GM12878 (cell line): ENCODE measurements around the gene CBLB. TPM values are rescaled to one million over a fixed set of nuclear protein-coding genes. Genes with fewer than 3 reads are reported as not detected.

Experiments used
- ATAC-seq: fragments of 200-7000 bp; cut with Tn5 transposase; 3 replicates; pipeline ENCODE4 v1.9.1; 2020; ENCODE audit warnings: mild to moderate bottlenecking, moderate library complexity
- BruUV-seq: library from RNA; stranded (reverse); fragments of 400-500 nt; replicated peaks from 2 replicates; lab custom pipeline; 2021; lab: Mats Ljungman, UMichigan
- CTCF ChIA-PET: fragments of 300-600 bp; sonication (Branson Sonifier 250); formaldehyde crosslinking; extraction: SDS; loops from one replicate; lab custom pipeline; 2021; ENCODE audit warnings: inconsistent platforms; lab: Yijun Ruan, JAX
- POLR2A ChIA-PET: fragments of 350-600 bp; formaldehyde crosslinking; extraction: SDS; loops from one replicate; lab custom pipeline; 2021; ENCODE audit warnings: inconsistent platforms; lab: Charles Lee
- RAD21 ChIA-PET: fragments of 300-600 bp; sonication (Branson Sonifier 250); formaldehyde crosslinking; loops from one replicate; lab custom pipeline; 2023; ENCODE audit warnings: antibody characterized with exemption; ENCODE audit not compliant: unreplicated experiment; lab: Charles Lee
- SMC1A ChIA-PET: fragments of 300-600 bp; sonication (Branson Sonifier 250); formaldehyde crosslinking; loops from one replicate; lab custom pipeline; 2023; ENCODE audit not compliant: unreplicated experiment, uncharacterized antibody; lab: Charles Lee
- DNase-seq: peaks from one replicate; pipeline ENCODE4 v3.0.0-alpha.2; 2011; ENCODE audit warnings: low read depth, low spot score
- FAIRE-seq: peaks from 3 replicates; lab custom pipeline; 2011; peaks lifted over from hg19 to GRCh38; lab: Jason Lieb, UNC
- H2AFZ ChIP-seq: 2 replicates; pipeline ENCODE4 v1.6.0; 2011; ENCODE audit warnings: low read depth, low read length, control low read depth; ENCODE audit not compliant: control insufficient read depth
- H3K27ac ChIP-seq: 2 replicates; pipeline ENCODE4 v1.5.1; 2011; ENCODE audit warnings: control low read depth; ENCODE audit not compliant: control insufficient read depth, insufficient read depth
- H3K27me3 ChIP-seq, 2 experiments: replicated peaks in 1 of 2; 2 replicates each; pipeline versions ENCODE4 v1.6.0 to v1.6.1; 2011; ENCODE audit warnings: low read length in 1 of 2; ENCODE audit not compliant: control insufficient read depth in 2 of 2, insufficient read depth in 2 of 2
- H3K36me3 ChIP-seq, 2 experiments: 2 replicates each; pipeline ENCODE4 v1.5.1; 2011; ENCODE audit warnings: low read length in 1 of 2; ENCODE audit not compliant: control insufficient read depth in 2 of 2, insufficient read depth in 2 of 2
- H3K4me1 ChIP-seq: 2 replicates; pipeline ENCODE4 v1.6.1; 2011; ENCODE audit warnings: mild to moderate bottlenecking, low read length, moderate library complexity, mixed read lengths; ENCODE audit not compliant: control insufficient read depth, insufficient read depth
- H3K4me2 ChIP-seq: 2 replicates; pipeline ENCODE4 v1.6.0; 2011; ENCODE audit warnings: control low read depth; ENCODE audit not compliant: control insufficient read depth, insufficient read depth
- H3K4me3 ChIP-seq: fragments of 200-600 bp; sonication (generic); 2 replicates; pipeline ENCODE4 v1.5.1; 2016
- H3K79me2 ChIP-seq: 2 replicates; pipeline ENCODE4 v1.6.0; 2011; ENCODE audit warnings: low read length; ENCODE audit not compliant: control insufficient read depth, insufficient read depth
- H3K9ac ChIP-seq: 2 replicates; pipeline ENCODE4 v1.8.0; 2011; ENCODE audit warnings: low read length, control low read depth, mixed read lengths; ENCODE audit not compliant: control insufficient read depth, insufficient read depth
- H3K9me3 ChIP-seq: replicated peaks from 3 replicates; pipeline ENCODE4 v1.5.1; 2011; ENCODE audit warnings: mild to moderate bottlenecking, low read length; ENCODE audit not compliant: control insufficient read depth, insufficient read depth
- H4K20me1 ChIP-seq: 2 replicates; pipeline ENCODE4 v1.6.0; 2011; ENCODE audit not compliant: control insufficient read depth, insufficient read depth
- BHLHE40 ChIP-seq, 2 experiments: fragments of 450-650 bp in 1 of 2; IDR thresholded peaks; 2 replicates each; pipeline ENCODE4 v1.6.1; 2011 to 2017; ENCODE audit warnings: low read depth in 2 of 2, borderline replicate concordance in 1 of 2, improper control_type of control experiment in 1 of 2, low read length in 1 of 2, mild to moderate bottlenecking in 1 of 2
- CEBPB ChIP-seq, 2 experiments: fragments of 150-350 bp in 1 of 2; IDR thresholded peaks; 2 replicates each; pipeline ENCODE4 v1.6.1; 2012 to 2014; ENCODE audit warnings: low read depth in 2 of 2, low read length in 2 of 2, borderline replicate concordance in 1 of 2, inconsistent platforms in 1 of 2
- HCFC1 ChIP-seq: fragments of 150-350 bp; IDR thresholded peaks from 2 replicates; pipeline ENCODE4 v1.6.1; 2014; ENCODE audit warnings: low read length
- IRF4 ChIP-seq: IDR thresholded peaks from 2 replicates; pipeline ENCODE4 v1.6.1; 2011; ENCODE audit warnings: low read depth, low read length
- KLF5 ChIP-seq: fragments of 450-650 bp; IDR thresholded peaks from 2 replicates; pipeline ENCODE4 v1.6.1; 2014; ENCODE audit warnings: mild to moderate bottlenecking; ENCODE audit not compliant: partially characterized antibody
- NFIC ChIP-seq: IDR thresholded peaks from 2 replicates; pipeline ENCODE4 v1.6.1; 2012; ENCODE audit warnings: low read depth, mild to moderate bottlenecking, inconsistent platforms, low read length, moderate library complexity
- NKRF ChIP-seq: fragments of 450-650 bp; conservative IDR thresholded peaks from 2 replicates; pipeline ENCODE4 v1.6.1; 2017; ENCODE audit warnings: mild to moderate bottlenecking, moderate library complexity
- NR2C2 ChIP-seq: IDR thresholded peaks from 2 replicates; pipeline ENCODE4 v1.6.1; 2011; ENCODE audit warnings: borderline replicate concordance, low read depth; ENCODE audit not compliant: control insufficient read depth, insufficient read length
- POLR2A ChIP-seq: IDR thresholded peaks from 2 replicates; pipeline ENCODE4 v1.6.1; 2011; ENCODE audit warnings: low read depth, mild to moderate bottlenecking, low read length
- POU2F2 ChIP-seq: IDR thresholded peaks from 3 replicates; pipeline ENCODE4 v1.6.1; 2011; ENCODE audit warnings: low read depth, mild to moderate bottlenecking, low read length, borderline replicate concordance
- RFX5 ChIP-seq: IDR thresholded peaks from 2 replicates; pipeline ENCODE4 v1.6.1; 2011; ENCODE audit warnings: low read depth, low read length, improper control_type of control experiment
- ZNF24 ChIP-seq: fragments of 450-650 bp; IDR thresholded peaks from 2 replicates; pipeline ENCODE4 v1.6.1; 2017; ENCODE audit warnings: antibody characterized with exemption, mild to moderate bottlenecking
- ZNF687 ChIP-seq: fragments of 450-650 bp; IDR thresholded peaks from 2 replicates; pipeline ENCODE4 v1.6.1; 2017; ENCODE audit warnings: mild to moderate bottlenecking, moderate library complexity
- ZZZ3 ChIP-seq: IDR thresholded peaks from 2 replicates; pipeline ENCODE4 v1.6.1; 2011; ENCODE audit warnings: low read depth; ENCODE audit not compliant: control insufficient read depth, insufficient read length
- WGBS: methylation state at CpG from one replicate; pipeline ENCODE4 v1.1.6; 2016; ENCODE audit warnings: low lambda C conversion rate; ENCODE audit not compliant: insufficient replicate concordance, insufficient coverage; ENCODE audit errors: missing lambda C conversion rate; 5-methylcytosine and 5-hydroxymethylcytosine counted together
- in situ Hi-C: fragments of 300-500 bp; cut with MboI; formaldehyde crosslinking; loops from 9 replicates; pipeline ENCODE4 v1.14.3; 2018; ENCODE audit warnings: mixed read lengths
- intact Hi-C: fragments of 100-400 bp; cut with micrococcal nuclease; formaldehyde crosslinking; loops from one replicate; pipeline ENCODE4 v1.14.2; 2022; ENCODE audit not compliant: unreplicated experiment
- polyA plus RNA-seq, 11 experiments: library from polyadenylated mRNA; depleted of rRNA in 4 of 11; unstranded in 6 of 11; stranded (reverse) in 5 of 11; fragments of >200 nt; fragmentation: Nextera tagmentation in 4 of 11; fragmentation: Illumina TruSeq in 1 of 11; extraction: Ambion mirVana in 4 of 11; extraction: Trizol in 1 of 11; gene quantifications; 1 replicate in 1 of 11; 2 replicates in 10 of 11; pipeline versions ENCODE4 v1.2.1 to v1.2.3, GENCODE V29; 2011 to 2016; ENCODE audit warnings: inconsistent platforms in 2 of 11, missing spikeins in 2 of 11, low read depth in 1 of 11
- total RNA-seq, 4 experiments: library from RNA; depleted of rRNA in 3 of 4; stranded (reverse); fragments of >200 nt in 3 of 4; fragmentation: Illumina TruSeq in 1 of 4; extraction: Trizol in 1 of 4; gene quantifications; 2 replicates each; pipeline versions ENCODE4 v1.2.1 to v1.2.3, GENCODE V29; 2013 to 2021
- TF ChIP-seq, protein P1 (sequence below): IDR thresholded peaks from 2 replicates; pipeline ENCODE4 v1.6.1; 2012; ENCODE audit warnings: mild to moderate bottlenecking, low read depth, low read length

The CBLB gene
- total and polyA plus RNA-seq, 10 of the 15 experiments (the other 5 are each of a cell fraction or from before 2014, with no cell fraction given): 17.2 to 107 (median 41.9) TPM

DNA sequence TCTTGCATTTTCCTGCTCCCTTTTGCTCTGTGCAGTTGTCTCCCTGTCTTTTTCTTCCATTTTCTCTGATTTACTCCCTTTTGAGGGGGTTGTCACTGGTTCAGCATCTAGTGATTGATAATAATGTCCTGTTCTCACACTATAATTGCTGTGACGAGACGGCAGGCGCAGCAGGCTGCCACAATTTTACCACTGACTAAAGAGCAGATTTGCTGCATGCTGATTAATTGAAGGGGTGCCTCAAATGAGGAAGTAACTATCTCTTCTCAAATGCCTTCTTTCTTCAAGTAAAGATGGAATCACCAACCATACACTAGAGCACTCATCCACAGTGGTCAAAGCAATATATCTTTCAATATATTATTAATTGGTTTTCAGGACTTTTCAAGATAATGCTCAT is 219.3 kb downstream of the CBLB start (continued):
- TF ChIP-seq HCFC1 (no peak), KLF5 (no peak), ZZZ3 (no peak)

DNA sequence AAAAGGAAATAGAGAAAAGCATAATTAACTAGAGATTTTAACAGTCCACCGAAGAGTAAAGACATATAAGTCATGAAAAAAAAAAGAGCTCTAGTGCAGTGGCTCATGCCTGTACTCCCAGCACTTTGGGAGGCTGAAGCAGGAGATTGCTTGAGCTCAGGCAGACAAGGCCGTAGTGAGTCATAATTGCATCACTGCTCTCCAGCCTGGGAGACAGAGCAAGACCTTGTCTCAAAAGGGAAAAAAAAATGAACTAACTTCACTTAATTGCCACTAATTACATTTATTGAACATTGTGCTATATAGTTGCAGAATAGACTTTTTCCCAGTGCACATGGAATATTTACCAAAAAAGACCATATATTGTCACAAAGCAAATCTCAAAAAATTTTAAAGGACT is 221.8 kb downstream of the CBLB start:
- no peaks in the 10 kb centered on the region for H3K79me2 ChIP-seq
- H3K4me3 ChIP-seq: no peak overlapping the region
- H2AFZ ChIP-seq: no peak overlapping the region
- whole genome bisulfite sequencing: 48% methylated on average over 2 of the region's 2 CpGs
- no peaks in the 10 kb centered on the region for H3K36me3 ChIP-seq
- BruUV-seq: no TSS peak
- no peak overlapping the region for H3K9ac ChIP-seq
- ChIA-PET SMC1A (interaction anchor here (0.6 to 0.9 kb wide), 3 partner anchors 266 to 1353 kb away, joined by 3 read pairs; no protein-coding TSS in a partner anchor), POLR2A (no interaction called here), RAD21 (no interaction called here), CTCF (no interaction called here)
- no peak for DNase-seq
- in situ Hi-C loops (no loop called here), intact Hi-C loops (no loop called here)
- peak; percentile 27 for FAIRE-seq
- no peak overlapping the region for H3K27ac ChIP-seq
- H3K27me3 ChIP-seq: no peaks in the 10 kb centered on the region
- peak; percentile 36; the same call in 1 of the 3 replicates for ATAC-seq
- no peak overlapping the region for H3K4me2 ChIP-seq
- H3K4me1 ChIP-seq: no peaks in the 10 kb centered on the region
- H4K20me1 ChIP-seq: no peaks in the 10 kb centered on the region
- H3K9me3 ChIP-seq: no peaks in the 10 kb centered on the region; the same call in 2 of the 3 replicates
- TF ChIP-seq ZNF687 (no peak), ZNF24 (no peak), BHLHE40 (IDR thresholded peaks at IDR 0.05; ENCODE audit: borderline replicate concordance in 1 of 2, low read depth in 2 of 2, low read length in 1 of 2) (no peak), RFX5 (no peak), NR2C2 (no peak), IRF4 (no peak), NKRF (no peak), CEBPB (IDR thresholded peaks at IDR 0.05; ENCODE audit: borderline replicate concordance in 1 of 2, low read depth in 2 of 2, low read length in 2 of 2) (no peak), NFIC (no peak), POLR2A (no peak), POU2F2 (no peak)
- TF ChIP-seq, protein P1, sequence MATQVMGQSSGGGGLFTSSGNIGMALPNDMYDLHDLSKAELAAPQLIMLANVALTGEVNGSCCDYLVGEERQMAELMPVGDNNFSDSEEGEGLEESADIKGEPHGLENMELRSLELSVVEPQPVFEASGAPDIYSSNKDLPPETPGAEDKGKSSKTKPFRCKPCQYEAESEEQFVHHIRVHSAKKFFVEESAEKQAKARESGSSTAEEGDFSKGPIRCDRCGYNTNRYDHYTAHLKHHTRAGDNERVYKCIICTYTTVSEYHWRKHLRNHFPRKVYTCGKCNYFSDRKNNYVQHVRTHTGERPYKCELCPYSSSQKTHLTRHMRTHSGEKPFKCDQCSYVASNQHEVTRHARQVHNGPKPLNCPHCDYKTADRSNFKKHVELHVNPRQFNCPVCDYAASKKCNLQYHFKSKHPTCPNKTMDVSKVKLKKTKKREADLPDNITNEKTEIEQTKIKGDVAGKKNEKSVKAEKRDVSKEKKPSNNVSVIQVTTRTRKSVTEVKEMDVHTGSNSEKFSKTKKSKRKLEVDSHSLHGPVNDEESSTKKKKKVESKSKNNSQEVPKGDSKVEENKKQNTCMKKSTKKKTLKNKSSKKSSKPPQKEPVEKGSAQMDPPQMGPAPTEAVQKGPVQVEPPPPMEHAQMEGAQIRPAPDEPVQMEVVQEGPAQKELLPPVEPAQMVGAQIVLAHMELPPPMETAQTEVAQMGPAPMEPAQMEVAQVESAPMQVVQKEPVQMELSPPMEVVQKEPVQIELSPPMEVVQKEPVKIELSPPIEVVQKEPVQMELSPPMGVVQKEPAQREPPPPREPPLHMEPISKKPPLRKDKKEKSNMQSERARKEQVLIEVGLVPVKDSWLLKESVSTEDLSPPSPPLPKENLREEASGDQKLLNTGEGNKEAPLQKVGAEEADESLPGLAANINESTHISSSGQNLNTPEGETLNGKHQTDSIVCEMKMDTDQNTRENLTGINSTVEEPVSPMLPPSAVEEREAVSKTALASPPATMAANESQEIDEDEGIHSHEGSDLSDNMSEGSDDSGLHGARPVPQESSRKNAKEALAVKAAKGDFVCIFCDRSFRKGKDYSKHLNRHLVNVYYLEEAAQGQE: no peak
